ENCODE measurements around the gene ANKRA2.

DNA sequence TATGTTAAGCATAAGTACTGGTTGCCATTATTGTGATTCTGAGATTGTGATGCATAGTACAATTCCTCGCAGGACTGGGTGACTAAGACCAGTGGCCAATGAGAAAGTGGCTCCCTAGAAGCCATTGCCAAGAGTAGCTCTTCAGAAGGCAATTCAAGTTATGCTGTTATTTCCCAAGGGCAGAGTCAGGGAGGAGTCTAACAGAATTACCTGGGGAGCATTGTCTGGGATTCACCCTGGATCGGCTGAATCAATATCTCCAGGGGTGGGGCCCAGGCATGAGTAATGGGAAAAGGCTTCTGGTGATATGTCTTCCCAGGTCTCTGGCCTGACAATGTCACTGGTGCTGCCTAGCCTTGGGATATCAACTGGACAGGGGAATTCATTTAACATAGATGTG is 49.6 kb upstream of the ANKRA2 start:
- no peak for TF ChIP-seq POLR2A (IDR thresholded peaks at IDR 0.05)
- no peak for TF ChIP-seq POLR2AphosphoS5 (IDR thresholded peaks at IDR 0.05)
- TF ChIP-seq, protein P1, sequence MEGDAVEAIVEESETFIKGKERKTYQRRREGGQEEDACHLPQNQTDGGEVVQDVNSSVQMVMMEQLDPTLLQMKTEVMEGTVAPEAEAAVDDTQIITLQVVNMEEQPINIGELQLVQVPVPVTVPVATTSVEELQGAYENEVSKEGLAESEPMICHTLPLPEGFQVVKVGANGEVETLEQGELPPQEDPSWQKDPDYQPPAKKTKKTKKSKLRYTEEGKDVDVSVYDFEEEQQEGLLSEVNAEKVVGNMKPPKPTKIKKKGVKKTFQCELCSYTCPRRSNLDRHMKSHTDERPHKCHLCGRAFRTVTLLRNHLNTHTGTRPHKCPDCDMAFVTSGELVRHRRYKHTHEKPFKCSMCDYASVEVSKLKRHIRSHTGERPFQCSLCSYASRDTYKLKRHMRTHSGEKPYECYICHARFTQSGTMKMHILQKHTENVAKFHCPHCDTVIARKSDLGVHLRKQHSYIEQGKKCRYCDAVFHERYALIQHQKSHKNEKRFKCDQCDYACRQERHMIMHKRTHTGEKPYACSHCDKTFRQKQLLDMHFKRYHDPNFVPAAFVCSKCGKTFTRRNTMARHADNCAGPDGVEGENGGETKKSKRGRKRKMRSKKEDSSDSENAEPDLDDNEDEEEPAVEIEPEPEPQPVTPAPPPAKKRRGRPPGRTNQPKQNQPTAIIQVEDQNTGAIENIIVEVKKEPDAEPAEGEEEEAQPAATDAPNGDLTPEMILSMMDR (IDR thresholded peaks at IDR 0.05): no peak
- no peak for TF ChIP-seq EP300 (IDR thresholded peaks at IDR 0.05)
